ENCODE measurements around the gene IL22RA1.

The IL22RA1 gene

DNA sequence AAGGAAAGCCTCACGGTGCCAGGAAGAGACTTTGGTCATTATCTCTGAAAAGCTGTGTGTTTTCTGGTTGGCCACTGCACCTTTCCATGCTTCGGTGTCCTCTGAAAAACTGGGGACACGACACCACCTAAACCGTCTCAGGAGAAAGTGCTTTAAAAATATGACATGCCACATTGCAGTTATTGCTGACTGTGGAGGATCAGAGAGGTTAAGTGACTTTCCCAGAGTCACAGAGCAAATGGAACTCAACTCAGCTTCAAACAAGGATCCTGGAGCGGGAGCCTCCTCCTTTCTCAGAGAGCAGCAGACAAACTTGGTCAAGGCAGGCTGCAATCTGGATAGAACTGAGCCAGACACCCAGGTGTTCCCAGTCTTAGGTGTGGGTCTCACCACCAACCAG is 44.8 kb downstream of the IL22RA1 start:
- TF ChIP-seq, protein P1, sequence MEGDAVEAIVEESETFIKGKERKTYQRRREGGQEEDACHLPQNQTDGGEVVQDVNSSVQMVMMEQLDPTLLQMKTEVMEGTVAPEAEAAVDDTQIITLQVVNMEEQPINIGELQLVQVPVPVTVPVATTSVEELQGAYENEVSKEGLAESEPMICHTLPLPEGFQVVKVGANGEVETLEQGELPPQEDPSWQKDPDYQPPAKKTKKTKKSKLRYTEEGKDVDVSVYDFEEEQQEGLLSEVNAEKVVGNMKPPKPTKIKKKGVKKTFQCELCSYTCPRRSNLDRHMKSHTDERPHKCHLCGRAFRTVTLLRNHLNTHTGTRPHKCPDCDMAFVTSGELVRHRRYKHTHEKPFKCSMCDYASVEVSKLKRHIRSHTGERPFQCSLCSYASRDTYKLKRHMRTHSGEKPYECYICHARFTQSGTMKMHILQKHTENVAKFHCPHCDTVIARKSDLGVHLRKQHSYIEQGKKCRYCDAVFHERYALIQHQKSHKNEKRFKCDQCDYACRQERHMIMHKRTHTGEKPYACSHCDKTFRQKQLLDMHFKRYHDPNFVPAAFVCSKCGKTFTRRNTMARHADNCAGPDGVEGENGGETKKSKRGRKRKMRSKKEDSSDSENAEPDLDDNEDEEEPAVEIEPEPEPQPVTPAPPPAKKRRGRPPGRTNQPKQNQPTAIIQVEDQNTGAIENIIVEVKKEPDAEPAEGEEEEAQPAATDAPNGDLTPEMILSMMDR (IDR thresholded peaks at IDR 0.05; ENCODE audit: control insufficient read depth, extremely low read depth, insufficient read depth) = no peak
- DNase-seq (ENCODE audit: low read depth) = no peak
- no peak overlapping the region for H3K4me3 ChIP-seq (ENCODE audit: low read depth, low read length)

DNA sequence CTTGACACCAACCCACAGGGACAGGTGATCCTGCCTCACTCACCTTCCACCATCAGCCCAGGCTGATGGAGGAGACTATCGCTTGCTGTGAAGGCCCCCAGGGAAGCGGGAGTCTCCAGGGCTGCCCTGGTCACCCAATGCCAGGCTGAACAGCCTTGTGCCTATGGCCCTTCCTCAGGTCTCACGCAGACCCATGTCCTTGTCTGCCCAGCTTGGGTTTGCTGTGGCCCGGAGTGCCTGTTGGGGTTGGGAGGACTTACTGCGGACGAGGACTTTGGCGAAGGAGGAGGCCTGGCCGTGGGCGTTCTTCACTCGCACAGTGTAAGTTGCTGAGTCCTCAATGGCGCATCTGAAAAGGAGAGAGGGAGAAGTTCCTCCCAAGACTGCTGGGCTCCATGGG is 45.3 kb downstream of the IL22RA1 start:
- H3K4me3 ChIP-seq (ENCODE audit: low read depth, low read length) = no peak overlapping the region
- TF ChIP-seq, protein P1 (IDR thresholded peaks at IDR 0.05; ENCODE audit: control insufficient read depth, extremely low read depth, insufficient read depth) = no peak
- DNase-seq (ENCODE audit: low read depth) = no peak

DNA sequence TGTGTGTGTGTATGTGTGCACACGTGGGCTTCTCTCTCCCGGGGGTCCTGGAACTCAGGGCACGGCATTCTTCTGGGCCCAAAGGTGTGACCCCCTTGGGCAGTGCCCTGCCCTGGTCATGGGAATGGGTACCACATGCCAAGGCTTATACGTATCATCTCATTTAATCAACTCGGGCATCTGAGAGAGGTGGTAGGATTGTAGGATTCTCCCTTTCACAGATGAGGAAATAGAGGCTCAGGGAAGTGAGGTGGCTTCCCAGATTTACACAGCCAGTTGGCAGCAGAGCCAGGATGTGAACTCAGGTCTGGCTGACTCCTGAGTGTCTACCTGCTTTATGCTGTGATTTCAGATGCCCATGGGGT is 46.2 kb downstream of the IL22RA1 start:
- DNase-seq (ENCODE audit: low read depth) = no peak
- TF ChIP-seq, protein P1 (IDR thresholded peaks at IDR 0.05; ENCODE audit: control insufficient read depth, extremely low read depth, insufficient read depth) = no peak
- H3K4me3 ChIP-seq (ENCODE audit: low read depth, low read length) = no peak overlapping the region

DNA sequence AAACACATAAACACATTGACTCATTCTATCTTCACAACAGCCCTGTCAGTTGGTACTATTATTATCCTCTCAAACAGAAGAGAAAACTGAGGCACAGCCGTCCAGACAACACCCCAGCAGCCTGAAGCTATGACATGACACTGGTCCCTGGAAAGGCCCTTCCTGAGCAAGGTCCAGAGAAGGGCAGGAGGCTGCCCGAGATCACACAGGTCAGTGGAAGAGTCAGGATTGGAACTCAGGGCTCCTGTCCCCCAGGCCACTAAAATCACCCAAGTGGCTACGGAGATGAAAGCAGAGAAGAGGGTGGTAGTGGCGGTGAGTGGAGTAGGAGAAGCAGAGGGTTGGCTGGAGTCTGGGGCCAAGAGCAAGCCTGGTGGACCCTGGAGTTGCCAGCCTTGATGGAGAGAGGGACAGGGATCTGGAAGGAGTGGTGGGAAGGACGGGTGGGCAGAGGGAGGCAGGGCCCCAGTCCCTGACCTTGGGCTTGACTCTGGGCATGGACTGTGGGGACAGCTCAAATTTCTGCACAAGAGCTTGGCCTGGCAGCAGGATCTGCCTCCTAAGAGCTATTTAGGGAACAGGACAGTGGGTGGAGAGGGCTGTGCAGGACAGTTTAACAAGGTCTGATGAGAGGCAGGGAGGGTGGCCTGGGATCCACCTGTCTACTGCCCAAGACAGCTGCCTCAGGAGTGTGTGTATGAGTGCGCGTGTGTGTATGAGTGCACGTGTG is 46.8 kb downstream of the IL22RA1 start:
- no peak overlapping the region for H3K4me3 ChIP-seq (ENCODE audit: low read depth, low read length)
- no peak for DNase-seq (ENCODE audit: low read depth)
- TF ChIP-seq, protein P1 (IDR thresholded peaks at IDR 0.05; ENCODE audit: control insufficient read depth, extremely low read depth, insufficient read depth) = no peak

DNA sequence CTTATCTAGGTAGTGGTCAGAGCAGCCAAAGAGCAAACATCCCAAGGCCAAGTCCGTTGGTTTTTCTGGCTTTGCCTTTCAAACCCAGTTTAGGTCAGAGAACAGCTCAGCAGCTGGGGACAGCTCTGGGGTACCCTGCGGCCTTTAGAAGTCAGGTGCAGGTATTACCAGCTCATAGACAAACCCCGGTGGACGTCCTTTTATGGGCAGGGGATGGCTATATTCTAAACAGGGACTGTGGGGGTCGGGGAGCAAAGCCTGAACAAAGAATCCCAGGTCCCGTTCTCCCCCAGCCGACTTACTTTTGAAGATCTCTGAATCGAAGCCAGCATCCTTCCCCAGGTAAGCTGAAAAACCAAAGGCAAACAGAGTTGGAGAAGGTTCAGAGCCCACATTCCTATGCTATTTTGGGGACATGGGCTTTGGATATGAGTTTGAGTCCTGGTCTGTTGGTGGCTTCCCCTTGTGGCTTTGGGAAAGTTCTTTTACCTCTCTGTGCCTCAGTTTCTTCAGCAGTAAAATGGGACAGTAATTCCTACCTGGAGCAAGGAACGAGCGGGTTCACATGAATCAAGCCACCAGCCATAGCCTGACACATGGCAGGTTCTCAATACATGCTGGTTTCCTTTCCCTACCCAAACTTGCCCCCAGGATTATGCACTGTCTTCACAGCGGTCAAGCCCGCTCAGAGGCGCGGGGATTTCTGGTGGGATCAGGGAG is 47.6 kb downstream of the IL22RA1 start:
- TF ChIP-seq, protein P1 (IDR thresholded peaks at IDR 0.05; ENCODE audit: control insufficient read depth, extremely low read depth, insufficient read depth) = no peak
- DNase-seq (ENCODE audit: low read depth) = no peak
- no peak overlapping the region for H3K4me3 ChIP-seq (ENCODE audit: low read depth, low read length)

DNA sequence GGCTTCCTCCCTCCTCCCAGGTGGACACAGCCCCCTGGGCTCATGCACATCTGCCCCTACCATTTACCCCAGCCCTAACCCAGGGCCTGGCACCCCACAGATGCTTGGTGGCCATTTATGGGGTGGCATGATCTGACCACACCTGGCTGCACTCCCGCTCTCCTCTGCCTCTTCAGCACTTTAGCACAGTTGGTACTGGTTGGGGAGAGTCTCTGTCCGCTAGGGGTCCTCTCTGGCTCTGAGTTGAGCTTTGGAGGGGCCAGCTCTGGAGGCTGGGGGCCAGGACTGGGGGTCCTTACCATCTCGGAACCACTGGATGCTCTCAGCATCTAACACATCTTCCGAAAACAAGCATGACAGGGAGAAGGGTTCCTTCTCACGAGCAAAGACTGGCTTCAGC is 48.4 kb downstream of the IL22RA1 start:
- DNase-seq (ENCODE audit: low read depth) = no peak
- TF ChIP-seq, protein P1 (IDR thresholded peaks at IDR 0.05; ENCODE audit: control insufficient read depth, extremely low read depth, insufficient read depth) = no peak
- H3K4me3 ChIP-seq (ENCODE audit: low read depth, low read length) = no peak overlapping the region

All from LNCaP clone FGC (cell line).